Measurements from ENCODE around the gene FAM217B. TPM values are rescaled to one million over a fixed set of nuclear protein-coding genes. Genes with fewer than 3 reads are reported as not detected.
A peak's percentile ranks its signal among the peaks of the same experiment; 100 is the strongest.
"Not testable (repeated sequence)": the region's sequence is repeated elsewhere in the genome, so short reads cannot be mapped to it uniquely, and the experiment has no call there.

The FAM217B gene
- total RNA-seq, 1 experiment from 2014 or later = 12.1 TPM

DNA sequence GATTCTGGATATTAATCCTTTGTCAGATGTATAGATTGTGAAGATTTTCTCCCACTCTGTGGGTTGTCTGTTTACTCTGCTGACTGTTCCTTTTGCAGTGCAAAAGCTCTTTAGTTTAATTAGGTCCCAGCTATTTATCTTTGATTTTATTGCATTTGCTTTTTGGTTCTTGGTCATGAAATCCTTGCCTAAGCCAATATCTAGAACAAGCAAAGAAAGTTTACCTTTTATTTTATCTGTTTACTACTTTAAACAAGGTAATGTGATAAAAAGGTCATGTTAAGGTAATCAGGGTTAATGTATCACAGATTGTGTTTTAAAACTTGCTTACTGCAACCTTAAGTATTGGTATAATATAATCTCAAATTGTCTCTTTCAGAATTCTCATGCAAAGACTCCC, 17.4 kb downstream of the FAM217B start:
- DNase-seq (ENCODE audit: low read depth, low spot score); in situ Hi-C loops (cut with HindIII; ENCODE audit: low pct_unique_long_range_greater_than_20kb, low sequenced_read_pairs): not testable (repeated sequence)

DNA sequence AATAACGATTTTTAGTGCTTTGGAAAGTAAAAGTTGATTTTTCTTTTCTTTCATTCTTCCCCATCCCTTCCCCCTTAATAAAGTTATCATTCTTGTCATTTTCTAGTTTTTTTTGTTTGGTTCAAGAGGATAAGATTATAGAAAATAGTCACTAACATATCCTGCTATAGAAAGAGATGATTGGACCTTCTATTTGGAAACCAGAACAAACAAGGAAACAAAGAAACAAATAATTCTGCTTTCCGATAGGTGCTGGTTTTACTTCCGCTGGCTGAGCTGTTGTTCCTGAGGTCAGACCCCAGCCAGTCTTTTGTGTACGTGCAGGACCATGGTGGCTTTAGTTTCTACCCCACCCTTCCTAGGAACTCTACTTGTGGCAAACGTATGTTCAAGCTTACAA, 17.9 kb downstream of the FAM217B start, which contains the start of gene CDH26:
Gene CDH26, plus strand, starts transcription at position 301 of the 400 bp plus-strand sequence. CDS start 304 bp downstream, outside the sequence.
- in situ Hi-C loops (cut with HindIII; ENCODE audit: low pct_unique_long_range_greater_than_20kb, low sequenced_read_pairs) = no loop called here
- DNase-seq (ENCODE audit: low read depth, low spot score) = no peak

DNA sequence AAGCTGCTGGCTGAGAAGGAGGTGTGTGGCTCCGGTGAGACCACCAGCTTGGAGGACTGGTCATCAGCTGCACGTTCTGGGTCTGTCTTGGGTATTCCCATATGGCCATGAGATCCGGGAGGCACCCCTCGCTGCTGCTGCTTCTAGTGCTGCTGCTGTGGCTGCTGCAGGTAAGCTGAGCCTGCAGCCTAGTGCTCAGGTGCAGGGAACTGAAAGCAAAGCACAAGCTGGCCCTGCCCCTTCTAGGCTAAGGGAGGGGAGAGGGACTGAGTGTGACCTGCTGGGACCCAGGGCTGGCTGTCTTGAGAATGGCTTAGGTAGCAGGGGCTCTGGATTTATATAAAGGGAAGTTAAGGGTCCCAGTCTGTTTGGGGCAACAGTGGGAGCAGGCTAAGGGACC, 18.4 kb downstream of the FAM217B start:
- in situ Hi-C loops (cut with HindIII; ENCODE audit: low pct_unique_long_range_greater_than_20kb, low sequenced_read_pairs) = no loop called here

GRCh38 chr20:59961423-59961822, 21.2 kb downstream of the FAM217B start:
- in situ Hi-C loops (cut with HindIII; ENCODE audit: low pct_unique_long_range_greater_than_20kb, low sequenced_read_pairs) = no loop called here
- no peak for DNase-seq (ENCODE audit: low read depth, low spot score)

More for the DNA sequence above, 18.4 kb downstream of the FAM217B start:
- no peak for DNase-seq (ENCODE audit: low read depth, low spot score)

GRCh38 chr20:59962155-59962554, 22.0 kb downstream of the FAM217B start:
- in situ Hi-C loops (cut with HindIII; ENCODE audit: low pct_unique_long_range_greater_than_20kb, low sequenced_read_pairs) = no loop called here
- DNase-seq (ENCODE audit: low read depth, low spot score) = no peak

DNA sequence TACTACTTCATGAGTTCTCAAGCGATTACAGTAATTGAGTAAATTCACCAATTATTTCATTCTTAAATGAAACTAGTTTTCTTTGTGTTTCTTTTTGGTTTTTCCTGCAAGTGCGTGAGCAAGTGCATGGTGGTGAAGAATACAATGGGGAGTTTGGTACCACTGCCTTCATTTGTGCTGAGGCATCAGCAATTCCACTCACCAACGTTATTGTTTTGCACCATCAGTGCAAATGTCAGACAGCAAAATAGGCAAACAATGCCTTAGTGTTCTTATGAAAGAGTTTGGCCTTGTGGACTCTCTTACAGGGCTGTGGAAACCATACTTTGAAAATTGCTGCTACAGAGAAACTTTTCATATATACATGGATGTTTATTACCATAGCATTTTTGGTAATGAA, 26.2 kb downstream of the FAM217B start:
- DNase-seq (ENCODE audit: low read depth, low spot score) = peak; percentile 35
- in situ Hi-C loops (cut with HindIII; ENCODE audit: low pct_unique_long_range_greater_than_20kb, low sequenced_read_pairs) = no loop called here

DNA sequence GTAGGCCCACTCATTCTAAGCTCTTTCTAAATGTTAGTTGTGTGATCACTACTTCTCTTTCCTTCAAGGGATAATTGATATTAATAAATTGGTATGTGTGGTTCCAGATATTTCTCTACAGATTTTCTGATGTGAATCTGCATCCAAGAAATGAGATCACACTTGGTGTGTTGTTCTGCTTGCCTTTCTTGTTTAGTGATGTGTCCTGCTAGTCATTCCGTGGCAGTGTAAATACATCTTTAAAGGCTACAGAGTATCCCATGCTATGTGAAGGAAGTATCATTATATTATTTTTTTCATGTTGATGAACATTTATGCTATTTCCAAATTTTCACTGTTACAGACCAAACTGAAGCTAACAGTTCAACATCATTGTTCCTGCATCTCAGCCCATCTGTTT, 31.2 kb downstream of the FAM217B start:
- no peak for DNase-seq (ENCODE audit: low read depth, low spot score)
- in situ Hi-C loops (cut with HindIII; ENCODE audit: low pct_unique_long_range_greater_than_20kb, low sequenced_read_pairs) = no loop called here

- in situ Hi-C loops (cut with HindIII; ENCODE audit: low pct_unique_long_range_greater_than_20kb, low sequenced_read_pairs) = no loop called here
- DNase-seq (ENCODE audit: low read depth, low spot score) = no peak
These were observed 32.0 kb downstream of the FAM217B start for GRCh38 chr20:59972037-59972801.

DNA sequence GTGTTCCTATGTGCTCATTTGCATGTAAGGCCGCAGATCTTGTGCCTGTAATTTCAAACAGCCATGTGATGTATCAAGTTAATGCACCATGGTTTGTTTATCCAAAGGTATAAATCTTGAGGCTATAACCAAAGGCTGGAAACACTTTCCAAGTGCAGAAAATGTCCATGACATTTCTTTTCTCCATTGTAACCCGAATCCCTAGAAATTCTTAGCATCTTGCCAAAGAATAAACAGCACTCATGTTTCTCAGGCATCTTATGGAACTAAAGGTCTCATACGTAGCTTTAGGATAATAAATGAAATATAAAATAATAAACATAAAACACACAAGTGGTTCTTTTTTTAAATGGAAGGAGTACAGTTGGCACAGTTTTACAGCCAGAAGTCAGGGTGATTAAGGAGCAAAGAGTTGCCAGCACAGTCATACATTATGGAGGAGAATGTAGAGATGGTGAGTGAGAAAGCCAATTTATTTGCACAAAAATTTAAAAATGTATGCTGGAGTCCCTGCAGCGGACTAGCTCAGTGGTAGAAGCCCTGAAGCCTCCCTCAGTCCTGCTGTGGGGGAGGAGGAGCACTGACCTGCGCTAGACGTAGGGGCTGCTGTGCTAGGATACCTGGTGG, 36.1 kb downstream of the FAM217B start:
- in situ Hi-C loops (cut with HindIII; ENCODE audit: low pct_unique_long_range_greater_than_20kb, low sequenced_read_pairs) = no loop called here
- no peak for DNase-seq (ENCODE audit: low read depth, low spot score)

DNA sequence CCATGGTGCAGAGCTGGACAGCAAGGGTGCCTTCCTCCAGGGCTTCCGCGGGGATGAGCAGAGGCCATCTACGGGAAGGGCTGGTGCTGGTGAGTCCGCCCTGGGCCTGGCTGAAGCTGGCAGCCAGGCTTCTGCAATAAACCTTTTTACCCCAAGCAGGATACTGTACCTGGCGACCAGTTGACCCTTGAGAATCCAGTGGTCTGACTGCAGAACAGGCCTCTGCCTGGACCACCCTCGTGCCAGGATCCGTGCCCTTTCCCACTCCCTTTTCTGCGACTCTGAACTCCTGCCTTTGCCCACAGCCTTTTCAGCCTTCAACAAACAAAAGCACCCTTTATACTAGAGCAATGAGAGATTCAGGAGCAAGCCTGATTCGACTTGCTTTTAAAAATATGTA, 36.9 kb downstream of the FAM217B start:
- in situ Hi-C loops (cut with HindIII; ENCODE audit: low pct_unique_long_range_greater_than_20kb, low sequenced_read_pairs) = no loop called here
- DNase-seq (ENCODE audit: low read depth, low spot score) = no peak

GRCh38 chr20:59983076-59983475, 42.9 kb downstream of the FAM217B start:
- in situ Hi-C loops (cut with HindIII; ENCODE audit: low pct_unique_long_range_greater_than_20kb, low sequenced_read_pairs) = no loop called here
- DNase-seq (ENCODE audit: low read depth, low spot score) = no peak

- no peak for DNase-seq (ENCODE audit: low read depth, low spot score)
- in situ Hi-C loops (cut with HindIII; ENCODE audit: low pct_unique_long_range_greater_than_20kb, low sequenced_read_pairs) = no loop called here
These were observed 44.4 kb downstream of the FAM217B start for GRCh38 chr20:59984541-59984940.

GRCh38 chr20:59985164-59985563, 45.0 kb downstream of the FAM217B start:
- DNase-seq (ENCODE audit: low read depth, low spot score) = no peak
- in situ Hi-C loops (cut with HindIII; ENCODE audit: low pct_unique_long_range_greater_than_20kb, low sequenced_read_pairs) = no loop called here

DNA sequence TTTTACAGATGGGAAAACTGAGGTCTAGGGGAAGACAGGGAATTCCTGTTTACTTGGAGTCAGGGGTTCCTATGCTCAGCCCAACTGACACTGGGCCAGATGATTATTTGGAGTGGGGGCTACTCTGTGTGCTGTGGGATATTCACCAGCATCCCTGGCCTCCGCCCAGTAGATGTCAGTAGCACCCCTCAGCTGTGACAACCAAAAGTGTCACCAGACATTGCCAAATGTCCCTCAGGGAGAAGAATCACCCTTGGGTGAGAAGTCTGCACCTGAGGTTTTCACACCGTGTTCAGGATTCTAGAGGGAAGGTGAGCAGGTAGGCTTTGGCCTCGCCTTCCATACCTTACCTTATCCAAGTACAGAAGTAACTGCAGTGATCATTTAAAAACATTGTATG, 45.7 kb downstream of the FAM217B start:
- no peak for DNase-seq (ENCODE audit: low read depth, low spot score)
- in situ Hi-C loops (cut with HindIII; ENCODE audit: low pct_unique_long_range_greater_than_20kb, low sequenced_read_pairs) = no loop called here

DNA sequence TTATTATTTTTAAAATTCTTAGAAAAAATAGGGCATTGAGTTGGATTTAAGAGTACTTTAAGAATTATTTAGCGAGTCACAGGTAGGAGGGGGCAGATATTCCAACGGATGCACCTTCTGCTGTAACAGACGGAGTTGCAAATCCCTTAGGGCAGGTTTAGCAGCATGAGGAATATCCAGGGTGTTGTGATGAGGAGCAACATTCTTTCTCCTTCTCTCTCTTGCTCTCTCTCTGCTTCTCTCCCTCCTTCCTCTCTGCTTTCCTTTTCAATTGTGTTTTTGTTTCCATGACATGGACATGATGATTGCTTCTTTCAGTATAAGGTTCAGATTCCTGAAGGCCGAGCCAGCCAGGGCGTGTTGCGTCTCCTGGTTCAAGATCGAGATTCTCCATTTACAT, 46.9 kb downstream of the FAM217B start:
- no peak for DNase-seq (ENCODE audit: low read depth, low spot score)
- in situ Hi-C loops (cut with HindIII; ENCODE audit: low pct_unique_long_range_greater_than_20kb, low sequenced_read_pairs) = no loop called here

DNA sequence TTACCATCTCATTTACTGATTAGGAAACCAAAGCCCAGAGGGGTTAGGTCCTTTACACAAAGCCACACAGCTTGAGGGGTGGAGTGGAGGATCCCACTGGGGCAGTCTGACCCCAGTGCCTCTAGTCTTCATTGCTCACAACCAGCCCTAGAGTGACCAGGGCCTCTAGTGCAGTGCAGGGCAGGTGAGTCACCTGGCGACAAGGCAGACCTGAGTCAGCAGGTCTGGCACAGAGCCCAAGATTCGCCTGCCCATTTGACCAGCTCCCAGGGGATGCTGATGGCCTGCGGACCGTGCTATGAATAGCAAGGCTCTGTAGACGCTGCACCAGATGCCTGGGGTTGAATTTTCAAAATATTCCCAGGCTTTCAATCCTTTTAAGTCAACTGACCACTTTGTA, 48.0 kb downstream of the FAM217B start:
- DNase-seq (ENCODE audit: low read depth, low spot score) = no peak
- in situ Hi-C loops (cut with HindIII; ENCODE audit: low pct_unique_long_range_greater_than_20kb, low sequenced_read_pairs) = no loop called here

DNA sequence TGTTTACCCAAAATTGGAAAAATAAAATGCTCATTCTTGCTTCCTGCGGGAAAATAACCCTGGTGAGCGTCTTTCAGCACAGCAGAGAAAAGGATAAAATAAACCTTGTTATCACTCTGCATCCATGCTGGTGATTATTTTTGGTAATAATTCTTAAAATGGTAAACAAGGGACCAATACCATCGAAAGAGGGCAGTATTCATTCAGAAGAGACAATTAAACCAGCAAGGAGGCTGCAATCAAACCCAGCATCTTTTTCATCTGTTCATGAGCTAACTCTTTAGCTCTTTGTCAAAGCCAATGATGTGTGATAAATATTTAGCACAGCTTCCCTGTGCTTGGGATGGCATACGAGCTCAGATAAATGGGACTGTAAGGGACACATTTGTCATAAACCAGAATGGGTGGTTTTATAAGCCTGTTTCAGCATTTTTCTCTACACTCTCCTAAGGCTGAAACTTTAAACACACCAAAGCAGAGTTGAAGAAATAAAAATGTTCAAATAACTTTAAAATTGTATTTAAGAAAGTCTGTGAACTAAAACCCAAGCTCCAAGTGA, 52.4 kb downstream of the FAM217B start:
- in situ Hi-C loops (cut with HindIII; ENCODE audit: low pct_unique_long_range_greater_than_20kb, low sequenced_read_pairs) = no loop called here
- peak; percentile 31 for DNase-seq (ENCODE audit: low read depth, low spot score)

GRCh38 chr20:59993736-59994430, 53.7 kb downstream of the FAM217B start:
- in situ Hi-C loops (cut with HindIII; ENCODE audit: low pct_unique_long_range_greater_than_20kb, low sequenced_read_pairs) = no loop called here
- DNase-seq (ENCODE audit: low read depth, low spot score) = no peak
